COLO668 (cell line): ENCODE results near the gene SRPK3.
"Not testable (repeated sequence)": the region's sequence is repeated elsewhere in the genome, so short reads cannot be mapped to it uniquely, and the experiment has no call there.

ENCODE experiments used
- DNase-seq: peaks from one replicate; lab custom pipeline; 2025; ENCODE audit not compliant: unreplicated experiment; lab: John Stamatoyannopoulos, UW

The SRPK3 gene, protein sequence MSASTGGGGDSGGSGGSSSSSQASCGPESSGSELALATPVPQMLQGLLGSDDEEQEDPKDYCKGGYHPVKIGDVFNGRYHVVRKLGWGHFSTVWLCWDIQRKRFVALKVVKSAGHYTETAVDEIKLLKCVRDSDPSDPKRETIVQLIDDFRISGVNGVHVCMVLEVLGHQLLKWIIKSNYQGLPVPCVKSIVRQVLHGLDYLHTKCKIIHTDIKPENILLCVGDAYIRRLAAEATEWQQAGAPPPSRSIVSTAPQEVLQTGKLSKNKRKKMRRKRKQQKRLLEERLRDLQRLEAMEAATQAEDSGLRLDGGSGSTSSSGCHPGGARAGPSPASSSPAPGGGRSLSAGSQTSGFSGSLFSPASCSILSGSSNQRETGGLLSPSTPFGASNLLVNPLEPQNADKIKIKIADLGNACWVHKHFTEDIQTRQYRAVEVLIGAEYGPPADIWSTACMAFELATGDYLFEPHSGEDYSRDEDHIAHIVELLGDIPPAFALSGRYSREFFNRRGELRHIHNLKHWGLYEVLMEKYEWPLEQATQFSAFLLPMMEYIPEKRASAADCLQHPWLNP

DNA sequence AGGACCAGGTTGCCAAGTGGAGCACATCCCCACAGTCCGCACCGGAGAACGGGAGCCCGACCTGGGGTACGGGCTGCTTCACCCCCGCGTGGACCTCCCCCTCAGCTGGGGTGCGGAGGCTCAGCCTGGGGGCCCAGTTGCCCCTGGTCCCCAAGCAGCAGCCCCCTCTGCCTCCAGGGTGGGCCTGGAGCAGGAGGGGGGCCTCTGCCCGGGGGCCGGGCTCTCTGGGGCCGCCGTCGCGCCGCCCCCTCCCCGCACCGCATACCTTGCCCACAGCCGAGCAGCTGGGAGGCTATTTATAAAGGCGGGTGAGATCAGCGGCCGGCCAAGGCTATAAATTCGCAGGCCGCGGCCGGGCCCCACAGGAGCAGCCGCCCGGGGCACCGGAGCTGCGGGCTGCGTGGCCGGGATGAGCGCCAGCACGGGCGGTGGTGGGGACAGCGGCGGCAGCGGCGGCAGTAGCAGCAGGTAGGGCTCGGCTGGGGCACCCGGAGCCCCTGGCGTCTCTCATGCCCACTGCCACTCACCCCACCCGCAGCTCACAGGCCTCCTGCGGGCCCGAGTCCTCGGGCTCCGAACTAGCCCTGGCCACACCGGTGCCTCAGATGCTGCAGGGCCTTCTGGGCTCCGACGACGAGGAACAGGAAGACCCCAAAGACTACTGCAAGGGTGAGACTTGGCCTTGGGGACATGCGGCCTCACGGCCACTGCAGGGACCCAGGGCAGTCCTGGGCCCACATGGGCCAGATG is at the start of gene SRPK3:
Gene SRPK3 (plus strand): TSS at position 364 of the 750 bp plus-strand sequence. CDS start 46 bp downstream, at position 410.
- peak; percentile 72 for DNase-seq

DNA sequence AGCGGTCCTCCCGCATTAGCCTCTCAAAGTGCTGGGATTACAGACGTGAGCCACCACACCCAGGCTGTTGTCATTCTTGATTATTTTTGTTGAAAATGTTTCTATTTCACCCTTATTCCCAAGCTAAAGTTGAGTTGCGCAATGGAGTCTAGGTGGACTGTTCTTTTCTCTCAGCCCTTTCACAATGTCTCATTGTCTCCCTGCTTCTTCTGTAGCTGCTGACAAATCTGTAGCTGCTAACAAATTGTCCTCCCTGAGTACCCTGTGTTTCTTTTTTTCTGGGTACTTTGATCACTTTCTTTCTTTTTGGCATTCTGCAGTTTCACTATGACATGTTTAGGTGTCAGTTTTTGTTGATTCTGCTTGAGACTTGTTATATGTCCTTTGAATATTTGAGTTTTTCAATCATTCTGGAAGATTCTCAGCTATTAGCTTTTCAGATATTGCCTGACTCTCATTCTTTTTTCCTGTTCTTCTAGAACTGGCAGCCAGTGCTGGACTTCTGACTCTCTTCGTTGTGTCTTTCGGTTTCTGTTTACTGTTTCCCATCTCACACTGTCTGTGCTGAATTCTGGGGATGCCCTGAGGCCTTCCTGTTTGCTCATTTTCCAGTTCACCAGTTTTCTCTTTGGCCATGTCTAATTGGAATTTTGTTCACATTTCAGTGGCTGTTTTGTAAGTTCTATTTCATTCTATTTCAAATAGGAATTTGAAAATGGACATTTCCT is 49.6 kb upstream of the SRPK3 start:
- no peak for DNase-seq

DNA sequence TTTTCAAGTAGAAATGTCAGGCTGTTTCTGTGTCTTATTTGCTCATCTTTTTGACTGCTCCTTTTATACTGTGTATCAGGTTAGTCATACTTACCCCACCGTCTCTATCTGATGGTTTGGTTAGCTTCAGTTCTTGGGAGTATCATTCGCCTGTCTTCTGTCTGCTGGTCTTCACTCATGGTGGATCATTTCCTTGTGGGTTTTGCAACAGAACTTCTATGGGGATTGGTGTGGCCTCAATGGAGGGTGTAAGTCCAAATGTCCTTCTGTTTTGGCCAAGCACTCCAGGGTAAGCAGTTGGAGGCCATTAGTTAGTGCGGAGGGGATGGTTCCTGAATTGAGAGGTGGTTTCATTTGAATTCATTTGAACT is 49.0 kb upstream of the SRPK3 start:
- DNase-seq: no peak

DNA sequence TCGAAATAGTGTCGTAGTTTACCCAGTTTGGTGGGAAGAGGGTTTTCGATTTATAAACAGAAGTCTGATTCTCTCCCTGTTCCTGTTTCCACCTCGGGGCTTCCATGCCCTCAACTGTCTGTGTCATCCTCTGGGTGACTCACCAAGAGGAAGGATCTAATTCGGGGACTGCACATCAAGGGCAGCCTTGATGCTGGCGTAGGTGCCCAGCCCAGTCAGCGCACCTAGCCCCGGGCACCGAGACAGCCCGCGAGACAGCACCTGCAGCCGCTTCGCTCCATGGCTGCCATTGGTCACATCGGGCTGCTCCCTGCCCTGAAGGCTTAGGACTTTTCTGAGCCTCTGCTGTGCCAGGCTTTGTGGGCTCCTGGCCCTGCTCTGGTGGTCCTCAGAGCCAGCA is 48.4 kb upstream of the SRPK3 start:
- DNase-seq: no peak

DNA sequence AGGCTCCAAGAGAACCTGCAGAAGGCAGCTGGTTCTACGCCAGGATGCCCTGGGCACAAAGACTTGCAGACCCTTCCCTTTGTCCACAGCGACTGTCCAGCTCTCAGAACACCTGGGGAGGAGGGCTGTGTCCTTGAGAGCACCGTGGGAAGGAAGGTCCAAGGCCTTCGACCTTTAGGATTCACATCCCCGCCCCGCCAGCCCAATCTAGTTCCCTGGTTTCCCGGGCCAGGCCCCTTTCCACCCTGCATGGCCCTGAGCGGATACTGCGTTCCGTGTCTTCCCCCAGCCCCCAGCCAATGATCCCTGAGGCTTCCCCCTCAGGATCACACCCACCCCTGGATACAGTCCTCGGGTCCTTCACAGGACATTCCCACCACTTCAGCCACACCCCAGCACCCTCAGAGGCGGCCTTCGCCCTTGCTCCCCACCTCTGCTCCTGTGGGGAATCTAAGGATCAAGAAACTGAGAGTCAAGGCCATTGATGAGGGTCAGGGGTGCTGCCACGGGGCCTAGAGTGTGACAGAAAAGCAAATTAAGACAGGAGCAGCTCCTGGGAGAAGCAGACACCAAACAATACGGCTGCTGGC is 47.1 kb upstream of the SRPK3 start:
- no peak for DNase-seq

DNA sequence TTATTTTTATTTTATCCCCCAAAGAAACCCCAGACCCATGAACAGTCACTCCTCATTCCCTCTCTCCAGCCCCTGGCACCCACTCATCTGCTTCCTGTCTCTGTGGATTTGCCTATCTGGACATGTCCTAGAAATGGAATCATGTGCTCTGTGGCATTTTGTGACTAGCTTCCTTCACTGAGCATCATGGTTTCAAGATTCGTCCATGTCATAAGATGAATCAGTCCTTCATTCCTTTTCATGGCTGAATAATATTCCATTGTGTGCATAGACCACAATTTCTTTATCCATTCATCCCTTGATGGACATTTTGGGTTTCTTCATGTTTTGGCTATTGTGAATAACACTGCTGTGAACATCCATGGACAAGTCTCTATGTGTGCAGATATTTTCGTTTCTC is 46.0 kb upstream of the SRPK3 start:
- no peak for DNase-seq

DNA sequence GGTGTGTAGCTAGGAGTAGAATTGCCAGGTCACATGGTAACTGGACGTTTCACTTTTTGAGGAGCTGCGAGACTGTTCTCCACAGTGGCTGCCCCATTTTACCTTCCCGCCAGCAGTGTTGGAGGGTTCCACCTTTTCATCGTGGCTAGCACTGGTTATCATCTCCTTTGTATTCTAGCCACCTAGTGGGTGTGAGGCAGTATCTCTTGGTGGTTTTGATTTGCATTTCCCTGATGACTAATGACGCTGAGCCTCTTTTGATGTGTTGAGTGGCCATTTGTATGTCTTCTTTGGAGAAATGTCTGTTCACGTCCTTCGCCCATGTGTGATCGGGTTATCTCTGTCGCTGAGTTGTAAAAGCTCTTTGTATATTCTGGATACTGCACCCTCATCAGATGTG is 45.6 kb upstream of the SRPK3 start:
- no peak for DNase-seq

DNA sequence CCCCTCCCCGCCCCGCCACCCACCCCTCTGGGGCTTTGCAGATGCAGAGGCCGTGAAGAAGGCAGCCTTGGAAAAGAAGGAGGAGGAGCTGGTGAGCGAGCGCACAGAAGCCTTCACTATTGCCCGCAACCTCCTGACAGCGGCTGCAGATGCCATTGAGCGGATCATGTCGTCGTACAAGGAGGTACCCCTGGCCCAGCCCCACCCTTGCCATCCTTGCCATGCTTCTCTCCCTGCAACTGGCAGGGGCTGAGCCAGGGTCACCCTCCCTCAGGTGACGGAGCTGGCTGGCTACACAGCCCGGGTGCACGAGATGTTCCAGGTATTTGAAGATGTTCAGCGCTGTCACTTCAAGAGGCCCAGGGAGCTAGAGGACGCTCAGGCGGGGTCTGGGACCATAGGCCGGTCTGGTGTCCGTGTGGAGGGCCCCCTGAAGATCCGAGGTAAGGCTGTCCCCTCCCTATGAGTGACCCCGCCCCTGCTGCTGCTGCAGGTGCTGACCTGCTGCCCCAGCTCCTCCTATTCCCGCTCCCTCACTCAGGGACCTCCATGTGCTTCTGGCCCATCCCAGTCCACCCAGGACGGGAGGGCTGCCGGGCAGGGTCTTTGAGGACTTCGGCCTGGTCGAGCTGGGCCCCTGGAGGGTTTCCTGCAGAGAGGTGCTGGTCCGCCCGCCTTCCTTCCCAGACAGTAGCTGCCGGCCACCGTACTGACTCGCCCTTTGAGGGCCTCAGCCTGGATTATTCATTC is 44.6 kb upstream of the SRPK3 start:
- DNase-seq: no peak

DNA sequence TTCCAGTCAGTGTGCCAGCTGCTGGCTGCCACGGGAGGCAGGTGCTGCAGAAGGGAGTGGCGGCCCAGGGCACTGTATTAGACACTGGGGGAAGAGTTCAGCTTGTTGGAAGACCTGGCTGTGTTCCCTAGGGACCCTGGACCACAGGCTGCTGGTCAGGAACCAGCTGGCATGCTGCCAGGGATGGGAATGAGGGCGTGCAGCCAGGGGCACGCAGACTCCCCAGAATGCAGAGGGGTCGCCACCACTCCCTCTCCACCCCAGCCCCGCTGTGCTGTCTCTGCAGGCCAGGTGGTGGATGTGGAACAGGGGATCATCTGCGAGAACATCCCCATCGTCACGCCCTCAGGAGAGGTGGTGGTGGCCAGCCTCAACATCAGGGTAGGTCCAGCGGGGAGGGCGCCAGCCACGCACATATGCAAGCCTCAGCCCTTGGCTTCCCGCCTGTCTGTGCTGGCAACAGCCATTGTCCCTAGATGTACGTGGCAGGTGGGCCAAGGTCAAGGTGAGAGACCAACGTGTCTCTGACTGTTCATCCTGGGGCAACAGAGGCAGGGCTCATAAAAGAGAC is 43.9 kb upstream of the SRPK3 start:
- DNase-seq: peak; percentile 10

DNA sequence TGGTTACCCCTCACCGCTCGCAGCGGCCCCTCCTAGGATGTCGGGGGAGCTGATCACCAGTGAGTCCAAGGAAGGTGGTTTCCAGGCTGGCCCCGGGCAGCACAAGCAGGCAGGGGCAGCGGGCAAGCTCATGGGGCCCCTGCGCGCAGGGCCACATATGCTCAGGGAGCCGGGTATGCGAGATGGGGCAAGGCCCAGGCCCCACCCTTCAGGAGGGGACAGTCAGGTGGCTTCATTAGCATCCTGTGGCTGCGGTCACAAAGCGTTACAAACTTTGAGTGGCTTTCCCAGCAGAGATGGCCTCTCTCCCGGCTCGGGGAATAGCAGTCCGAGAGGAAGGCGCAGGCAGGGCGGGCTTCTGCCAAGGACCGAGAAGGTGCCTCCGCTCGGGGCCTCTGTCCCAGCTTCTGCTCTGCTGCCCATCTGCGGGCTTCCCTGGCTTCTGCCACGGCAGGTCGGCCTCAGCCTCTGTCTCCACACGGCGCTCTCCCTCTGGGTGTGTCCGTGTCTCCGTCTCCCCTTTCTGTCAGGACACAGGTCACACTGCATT is 42.7 kb upstream of the SRPK3 start:
- DNase-seq: no peak

DNA sequence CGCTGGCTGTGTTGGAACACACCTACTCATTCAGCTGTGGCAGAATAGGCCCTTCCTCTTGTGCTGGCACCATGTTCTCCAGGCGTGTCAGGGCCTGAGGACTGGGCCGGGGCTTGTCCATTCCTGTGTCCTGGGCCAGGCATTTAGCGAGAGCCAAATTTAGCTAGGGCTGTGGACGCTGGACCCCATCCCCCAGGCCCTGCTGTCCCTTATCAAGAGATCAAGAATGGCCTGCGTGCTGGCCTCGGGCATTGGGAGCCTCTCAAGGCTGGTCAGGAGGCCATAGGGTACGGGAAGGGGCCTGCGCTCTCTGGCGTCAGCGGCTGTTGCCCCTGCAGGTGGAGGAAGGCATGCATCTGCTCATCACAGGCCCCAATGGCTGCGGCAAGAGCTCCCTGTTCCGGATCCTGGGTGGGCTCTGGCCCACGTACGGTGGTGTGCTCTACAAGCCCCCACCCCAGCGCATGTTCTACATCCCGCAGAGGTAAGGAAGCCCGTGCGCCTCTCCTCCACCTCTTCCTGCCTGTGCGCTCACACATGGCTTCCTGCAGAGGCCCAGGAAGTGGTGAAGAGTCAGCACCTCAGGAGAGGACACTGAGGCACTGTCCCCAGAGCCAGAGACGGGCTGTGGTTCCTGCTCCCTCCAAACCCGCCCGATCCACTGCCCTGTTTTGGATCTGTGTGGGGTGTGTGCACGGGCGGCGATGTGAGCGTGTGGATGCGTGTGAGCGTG is 40.9 kb upstream of the SRPK3 start:
- DNase-seq: no peak

DNA sequence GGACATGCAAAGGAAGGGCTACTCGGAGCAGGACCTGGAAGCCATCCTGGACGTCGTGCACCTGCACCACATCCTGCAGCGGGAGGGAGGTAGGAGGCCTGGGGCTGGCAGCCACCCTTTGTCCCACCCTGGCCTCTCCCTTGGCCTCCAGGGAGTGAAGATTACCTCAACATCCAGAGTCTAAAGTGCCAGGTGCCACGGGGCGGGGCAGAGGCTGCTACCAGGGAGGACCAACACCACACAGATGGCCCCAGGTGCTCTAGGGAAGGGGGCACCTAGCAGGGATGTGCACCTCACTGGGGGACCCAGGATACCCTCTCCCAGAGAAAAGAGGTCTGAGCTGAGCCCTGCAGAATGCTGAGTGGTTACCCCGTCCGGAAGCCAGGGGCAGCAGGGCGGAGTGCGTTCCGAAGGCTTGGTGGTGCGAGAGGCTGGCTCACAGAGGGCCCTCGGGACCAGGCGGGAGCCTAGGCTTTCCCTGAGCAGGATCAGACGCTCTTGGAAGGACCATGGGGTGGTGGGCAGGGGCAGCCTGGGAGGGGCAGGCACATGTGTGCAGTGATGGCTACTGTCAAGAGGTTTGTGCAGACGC is 40.1 kb upstream of the SRPK3 start:
- DNase-seq: no peak

DNA sequence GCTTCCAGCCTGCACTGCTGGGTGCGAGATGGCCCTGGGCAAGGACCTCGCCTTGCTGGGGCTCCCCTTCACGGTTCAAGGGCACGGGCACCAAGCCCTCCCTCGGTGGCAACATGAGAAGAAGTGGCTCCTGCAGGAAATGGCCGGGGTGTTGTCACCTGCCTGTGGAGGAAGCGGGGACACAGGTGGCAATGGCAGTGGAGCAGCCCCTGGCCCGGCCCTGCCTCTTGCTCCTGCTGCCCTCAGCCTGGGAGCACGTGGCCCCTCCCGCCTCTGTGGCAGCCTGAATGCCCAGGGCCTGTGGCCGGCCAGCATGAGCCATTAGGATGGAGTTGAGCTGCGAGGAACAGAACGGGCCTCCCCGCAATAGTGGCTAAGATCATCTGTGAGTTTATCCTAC is 39.4 kb upstream of the SRPK3 start:
- no peak for DNase-seq

DNA sequence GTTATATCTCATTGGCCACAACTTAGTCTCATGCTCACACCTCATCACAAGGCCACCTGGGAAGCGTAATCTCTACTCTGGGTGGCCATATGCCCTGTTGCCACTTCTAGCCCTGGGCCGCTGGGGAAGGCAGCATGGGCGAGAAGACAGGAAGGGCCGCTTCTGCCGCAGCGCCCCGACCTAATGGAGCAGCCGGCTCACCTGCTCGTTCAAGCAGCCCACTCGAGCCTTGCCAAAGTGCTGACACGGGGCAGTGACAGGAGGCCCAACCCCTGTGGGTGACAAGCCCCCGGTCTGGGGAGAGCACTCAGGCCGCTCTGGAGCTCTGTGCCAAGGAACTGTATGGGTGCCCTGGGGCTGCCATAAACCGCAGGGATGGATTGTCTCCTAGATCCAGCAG is 38.7 kb upstream of the SRPK3 start:
- not testable (repeated sequence) for DNase-seq

DNA sequence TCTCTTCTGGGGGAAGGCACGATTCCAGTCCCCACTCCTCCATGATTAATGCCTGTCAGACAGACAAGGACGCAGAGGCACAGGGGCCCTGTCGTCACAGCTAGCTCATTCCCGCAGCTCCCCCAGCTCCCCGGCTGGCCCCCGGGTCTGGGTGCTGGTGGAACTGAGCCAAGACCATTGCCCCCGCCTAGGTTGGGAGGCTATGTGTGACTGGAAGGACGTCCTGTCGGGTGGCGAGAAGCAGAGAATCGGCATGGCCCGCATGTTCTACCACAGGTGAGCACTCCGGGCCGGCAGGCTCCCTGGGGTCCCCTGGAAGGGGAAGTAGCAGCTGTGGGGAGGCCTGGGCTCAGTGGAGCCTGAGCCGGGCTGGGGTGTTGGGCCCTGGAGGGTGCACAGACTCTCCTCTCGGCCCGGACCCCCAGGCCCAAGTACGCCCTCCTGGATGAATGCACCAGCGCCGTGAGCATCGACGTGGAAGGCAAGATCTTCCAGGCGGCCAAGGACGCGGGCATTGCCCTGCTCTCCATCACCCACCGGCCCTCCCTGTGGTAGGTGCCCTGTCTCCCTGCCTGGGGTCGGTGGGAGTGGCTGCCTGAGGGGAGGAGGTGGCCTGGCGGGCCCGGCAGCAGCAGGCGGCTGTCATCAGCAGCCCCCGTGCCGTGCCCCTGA is 37.9 kb upstream of the SRPK3 start:
- not testable (repeated sequence) for DNase-seq

DNA sequence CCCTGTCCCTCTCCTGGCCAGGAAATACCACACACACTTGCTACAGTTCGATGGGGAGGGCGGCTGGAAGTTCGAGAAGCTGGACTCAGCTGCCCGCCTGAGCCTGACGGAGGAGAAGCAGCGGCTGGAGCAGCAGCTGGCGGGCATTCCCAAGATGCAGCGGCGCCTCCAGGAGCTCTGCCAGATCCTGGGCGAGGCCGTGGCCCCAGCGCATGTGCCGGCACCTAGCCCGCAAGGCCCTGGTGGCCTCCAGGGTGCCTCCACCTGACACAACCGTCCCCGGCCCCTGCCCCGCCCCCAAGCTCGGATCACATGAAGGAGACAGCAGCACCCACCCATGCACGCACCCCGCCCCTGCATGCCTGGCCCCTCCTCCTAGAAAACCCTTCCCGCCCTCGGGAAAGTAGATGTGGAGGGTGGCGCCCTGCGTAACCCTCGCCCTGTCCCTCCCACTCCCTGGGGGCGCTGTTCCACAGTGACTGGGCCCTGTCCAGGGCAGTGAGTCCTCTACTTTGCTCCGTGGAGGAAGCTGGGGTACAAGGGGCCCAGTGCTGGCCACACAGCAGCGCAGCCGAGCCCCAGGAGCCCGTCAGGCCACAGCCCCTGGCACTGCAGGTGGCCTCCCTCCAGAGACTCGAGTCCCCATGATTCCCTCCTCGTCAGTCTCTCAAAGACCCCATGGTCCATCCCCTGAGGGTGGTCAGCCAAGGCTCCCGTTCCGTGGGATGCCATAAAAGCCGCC is 37.2 kb upstream of the SRPK3 start:
- not testable (repeated sequence) for DNase-seq
